GM10266 (cell line): ENCODE data around the gene ZBTB33.
A peak's percentile ranks its signal among the peaks of the same experiment; 100 is the strongest.

Source experiments
- DNase-seq: peaks from one replicate; pipeline ENCODE4 v3.0.0; 2012; ENCODE audit errors: extremely low spot score
- CTCF ChIP-seq: IDR thresholded peaks from 2 replicates; pipeline ENCODE4 v1.5.1; 2012; ENCODE audit warnings: mild to moderate bottlenecking, low read depth; ENCODE audit not compliant: control insufficient read depth, insufficient read depth; ENCODE audit errors: missing control alignments

Gene ZBTB33

GRCh38 chrX:120294651-120295050 is 44.0 kb downstream of the ZBTB33 start:
- DNase-seq = no peak
- no peak for TF ChIP-seq CTCF

GRCh38 chrX:120297923-120298322 is 47.3 kb downstream of the ZBTB33 start:
- DNase-seq = no peak
- no peak for TF ChIP-seq CTCF

- TF ChIP-seq CTCF = peak; percentile 2
- DNase-seq = no peak
Observed at GRCh38 chrX:120299928-120300327, 49.3 kb downstream of the ZBTB33 start.

- DNase-seq = no peak
Observed at GRCh38 chrX:120301497-120301896, 50.9 kb downstream of the ZBTB33 start.

GRCh38 chrX:120301960-120302359 is 51.3 kb downstream of the ZBTB33 start:
- no peak for DNase-seq
- no peak for TF ChIP-seq CTCF

More at GRCh38 chrX:120301497-120301896, 50.9 kb downstream of the ZBTB33 start:
- no peak for TF ChIP-seq CTCF

- no peak for TF ChIP-seq CTCF
- DNase-seq = peak; percentile 23
Observed at GRCh38 chrX:120302434-120302833, 51.8 kb downstream of the ZBTB33 start.

GRCh38 chrX:120304256-120304655 is 53.6 kb downstream of the ZBTB33 start:
- no peak for DNase-seq
- no peak for TF ChIP-seq CTCF
